H1 (cell line): ENCODE results near the gene TAS2R5. TPM values are rescaled to one million over a fixed set of nuclear protein-coding genes. Genes with fewer than 3 reads are reported as not detected.

ENCODE experiments used
- BCL11A ChIP-seq, 2 experiments: IDR thresholded peaks; one replicate each; pipeline ENCODE4 v1.6.1; 2011; ENCODE audit warnings: low read depth in 2 of 2, low read length in 2 of 2, mild to moderate bottlenecking in 2 of 2
- FOSL1 ChIP-seq: IDR thresholded peaks from 2 replicates; pipeline ENCODE4 v1.6.1; 2011; ENCODE audit warnings: mild to moderate bottlenecking, low read depth, low read length, moderate library complexity; ENCODE audit not compliant: insufficient read depth
- GTF2F1 ChIP-seq: IDR thresholded peaks from 2 replicates; pipeline ENCODE4 v1.6.1; 2012; ENCODE audit warnings: low read depth, low read length, improper control_type of control experiment, borderline replicate concordance
- KDM1A ChIP-seq: fragments of 200-600, 300-600 bp; sonication (generic); IDR thresholded peaks from 2 replicates; pipeline ENCODE4 v1.7.1; 2016; ENCODE audit warnings: mild to moderate bottlenecking, low read length, borderline replicate concordance
- MAFK ChIP-seq: IDR thresholded peaks from 2 replicates; pipeline ENCODE4 v1.6.1; 2012; ENCODE audit warnings: low read depth, mild to moderate bottlenecking, improper control_type of control experiment, low read length
- NRF1 ChIP-seq: IDR thresholded peaks from 2 replicates; pipeline ENCODE4 v1.6.1; 2011; ENCODE audit warnings: mild to moderate bottlenecking, low read depth, low read length, improper control_type of control experiment
- POLR2AphosphoS5 ChIP-seq: IDR thresholded peaks from 2 replicates; pipeline ENCODE4 v1.6.1; 2011; ENCODE audit warnings: low read depth, low read length
- SUZ12 ChIP-seq: fragments of 200-600 bp; sonication (generic); IDR thresholded peaks from 2 replicates; pipeline ENCODE4 v1.6.1; 2012; ENCODE audit warnings: mild to moderate bottlenecking, inconsistent platforms, low read length, moderate library complexity, mixed read lengths
- TAF7 ChIP-seq: optimal IDR thresholded peaks from 2 replicates; pipeline ENCODE3; 2011; ENCODE audit warnings: low read depth, mild to moderate bottlenecking, inconsistent platforms, low read length, moderate library complexity, borderline replicate concordance
- polyA plus RNA-seq, 7 experiments: library from polyadenylated mRNA; depleted of rRNA in 3 of 7; stranded (reverse) in 5 of 7; unstranded in 2 of 7; fragments of >200 nt in 5 of 7; fragments of 200-250 nt in 2 of 7; gene quantifications; 1 replicate in 5 of 7; 2 replicates in 1 of 7; 4 replicates in 1 of 7; pipeline versions ENCODE4 v1.2.1 to v1.2.3, GENCODE V29; 2011 to 2013; ENCODE audit warnings: missing spikeins in 2 of 7, mixed read lengths in 2 of 7
- total RNA-seq: library from RNA; stranded (reverse); fragmentation: NEBNext Ultra II Directional; extraction: Animal tissue kit (Norgen Biotek cat#: 25700); gene quantifications from 2 replicates; pipeline ENCODE4 v1.2.1, GENCODE V29; 2021
- TF ChIP-seq, protein P1 (sequence below): fragments of 300-600 bp; sonication (generic); IDR thresholded peaks from 2 replicates; pipeline ENCODE4 v1.7.1; 2012; ENCODE audit warnings: low read length, moderate library complexity, mild to moderate bottlenecking, inconsistent platforms; ENCODE audit not compliant: insufficient replicate concordance

TAS2R5 gene
- total and polyA plus RNA-seq, 2 of the 8 experiments (the other 6 are each of a cell fraction or from before 2014, with no cell fraction given), result 1.5 to 6.2 TPM

GRCh38 chr7:141789917-141790316 is at the start of gene TAS2R5 (continued):
- TF ChIP-seq, protein P1, sequence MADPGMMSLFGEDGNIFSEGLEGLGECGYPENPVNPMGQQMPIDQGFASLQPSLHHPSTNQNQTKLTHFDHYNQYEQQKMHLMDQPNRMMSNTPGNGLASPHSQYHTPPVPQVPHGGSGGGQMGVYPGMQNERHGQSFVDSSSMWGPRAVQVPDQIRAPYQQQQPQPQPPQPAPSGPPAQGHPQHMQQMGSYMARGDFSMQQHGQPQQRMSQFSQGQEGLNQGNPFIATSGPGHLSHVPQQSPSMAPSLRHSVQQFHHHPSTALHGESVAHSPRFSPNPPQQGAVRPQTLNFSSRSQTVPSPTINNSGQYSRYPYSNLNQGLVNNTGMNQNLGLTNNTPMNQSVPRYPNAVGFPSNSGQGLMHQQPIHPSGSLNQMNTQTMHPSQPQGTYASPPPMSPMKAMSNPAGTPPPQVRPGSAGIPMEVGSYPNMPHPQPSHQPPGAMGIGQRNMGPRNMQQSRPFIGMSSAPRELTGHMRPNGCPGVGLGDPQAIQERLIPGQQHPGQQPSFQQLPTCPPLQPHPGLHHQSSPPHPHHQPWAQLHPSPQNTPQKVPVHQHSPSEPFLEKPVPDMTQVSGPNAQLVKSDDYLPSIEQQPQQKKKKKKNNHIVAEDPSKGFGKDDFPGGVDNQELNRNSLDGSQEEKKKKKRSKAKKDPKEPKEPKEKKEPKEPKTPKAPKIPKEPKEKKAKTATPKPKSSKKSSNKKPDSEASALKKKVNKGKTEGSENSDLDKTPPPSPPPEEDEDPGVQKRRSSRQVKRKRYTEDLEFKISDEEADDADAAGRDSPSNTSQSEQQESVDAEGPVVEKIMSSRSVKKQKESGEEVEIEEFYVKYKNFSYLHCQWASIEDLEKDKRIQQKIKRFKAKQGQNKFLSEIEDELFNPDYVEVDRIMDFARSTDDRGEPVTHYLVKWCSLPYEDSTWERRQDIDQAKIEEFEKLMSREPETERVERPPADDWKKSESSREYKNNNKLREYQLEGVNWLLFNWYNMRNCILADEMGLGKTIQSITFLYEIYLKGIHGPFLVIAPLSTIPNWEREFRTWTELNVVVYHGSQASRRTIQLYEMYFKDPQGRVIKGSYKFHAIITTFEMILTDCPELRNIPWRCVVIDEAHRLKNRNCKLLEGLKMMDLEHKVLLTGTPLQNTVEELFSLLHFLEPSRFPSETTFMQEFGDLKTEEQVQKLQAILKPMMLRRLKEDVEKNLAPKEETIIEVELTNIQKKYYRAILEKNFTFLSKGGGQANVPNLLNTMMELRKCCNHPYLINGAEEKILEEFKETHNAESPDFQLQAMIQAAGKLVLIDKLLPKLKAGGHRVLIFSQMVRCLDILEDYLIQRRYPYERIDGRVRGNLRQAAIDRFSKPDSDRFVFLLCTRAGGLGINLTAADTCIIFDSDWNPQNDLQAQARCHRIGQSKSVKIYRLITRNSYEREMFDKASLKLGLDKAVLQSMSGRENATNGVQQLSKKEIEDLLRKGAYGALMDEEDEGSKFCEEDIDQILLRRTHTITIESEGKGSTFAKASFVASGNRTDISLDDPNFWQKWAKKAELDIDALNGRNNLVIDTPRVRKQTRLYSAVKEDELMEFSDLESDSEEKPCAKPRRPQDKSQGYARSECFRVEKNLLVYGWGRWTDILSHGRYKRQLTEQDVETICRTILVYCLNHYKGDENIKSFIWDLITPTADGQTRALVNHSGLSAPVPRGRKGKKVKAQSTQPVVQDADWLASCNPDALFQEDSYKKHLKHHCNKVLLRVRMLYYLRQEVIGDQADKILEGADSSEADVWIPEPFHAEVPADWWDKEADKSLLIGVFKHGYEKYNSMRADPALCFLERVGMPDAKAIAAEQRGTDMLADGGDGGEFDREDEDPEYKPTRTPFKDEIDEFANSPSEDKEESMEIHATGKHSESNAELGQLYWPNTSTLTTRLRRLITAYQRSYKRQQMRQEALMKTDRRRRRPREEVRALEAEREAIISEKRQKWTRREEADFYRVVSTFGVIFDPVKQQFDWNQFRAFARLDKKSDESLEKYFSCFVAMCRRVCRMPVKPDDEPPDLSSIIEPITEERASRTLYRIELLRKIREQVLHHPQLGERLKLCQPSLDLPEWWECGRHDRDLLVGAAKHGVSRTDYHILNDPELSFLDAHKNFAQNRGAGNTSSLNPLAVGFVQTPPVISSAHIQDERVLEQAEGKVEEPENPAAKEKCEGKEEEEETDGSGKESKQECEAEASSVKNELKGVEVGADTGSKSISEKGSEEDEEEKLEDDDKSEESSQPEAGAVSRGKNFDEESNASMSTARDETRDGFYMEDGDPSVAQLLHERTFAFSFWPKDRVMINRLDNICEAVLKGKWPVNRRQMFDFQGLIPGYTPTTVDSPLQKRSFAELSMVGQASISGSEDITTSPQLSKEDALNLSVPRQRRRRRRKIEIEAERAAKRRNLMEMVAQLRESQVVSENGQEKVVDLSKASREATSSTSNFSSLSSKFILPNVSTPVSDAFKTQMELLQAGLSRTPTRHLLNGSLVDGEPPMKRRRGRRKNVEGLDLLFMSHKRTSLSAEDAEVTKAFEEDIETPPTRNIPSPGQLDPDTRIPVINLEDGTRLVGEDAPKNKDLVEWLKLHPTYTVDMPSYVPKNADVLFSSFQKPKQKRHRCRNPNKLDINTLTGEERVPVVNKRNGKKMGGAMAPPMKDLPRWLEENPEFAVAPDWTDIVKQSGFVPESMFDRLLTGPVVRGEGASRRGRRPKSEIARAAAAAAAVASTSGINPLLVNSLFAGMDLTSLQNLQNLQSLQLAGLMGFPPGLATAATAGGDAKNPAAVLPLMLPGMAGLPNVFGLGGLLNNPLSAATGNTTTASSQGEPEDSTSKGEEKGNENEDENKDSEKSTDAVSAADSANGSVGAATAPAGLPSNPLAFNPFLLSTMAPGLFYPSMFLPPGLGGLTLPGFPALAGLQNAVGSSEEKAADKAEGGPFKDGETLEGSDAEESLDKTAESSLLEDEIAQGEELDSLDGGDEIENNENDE, result no peak
- TF ChIP-seq NRF1 (no peak), SUZ12 (no peak), FOSL1 (no peak), TAF7 (no peak), KDM1A (no peak), GTF2F1 (no peak), BCL11A (IDR thresholded peaks at IDR 0.05; ENCODE audit: low read depth in 2 of 2, low read length in 2 of 2) (no peak), MAFK (no peak), POLR2AphosphoS5 (no peak)
